Mammary epithelial cell (primary cell): ENCODE measurements around the gene DNMT1.

ENCODE experiments used
- CTCF ChIP-seq, 2 donors: IDR thresholded peaks in 1 of 2; conservative IDR thresholded peaks in 1 of 2; 2 replicates each; pipeline ENCODE4 v1.5.1; 2011 to 2012; ENCODE audit warnings: inconsistent platforms in 2 of 2, low read length in 2 of 2, mild to moderate bottlenecking in 2 of 2, control low read depth in 1 of 2, low read depth in 1 of 2; ENCODE audit not compliant: insufficient read depth in 1 of 2; ENCODE audit errors: extremely low read depth in 1 of 2
- EZH2 ChIP-seq: IDR thresholded peaks from 2 replicates; pipeline ENCODE4 v1.6.1; 2012; ENCODE audit warnings: low read length, inconsistent platforms, borderline replicate concordance

GRCh38 chr19:10083911-10084310 is 110.8 kb downstream of the DNMT1 start:
- TF ChIP-seq CTCF (conservative IDR thresholded peaks at IDR 0.05 in 1 of 2, IDR thresholded peaks at IDR 0.05 in 1 of 2; ENCODE audit: extremely low read depth in 1 of 2, insufficient read depth in 1 of 2, low read depth in 1 of 2, low read length in 2 of 2): no peak
- no peak for TF ChIP-seq EZH2
